ENCODE results near the gene ZNF644. TPM values are rescaled to one million over a fixed set of nuclear protein-coding genes. Genes with fewer than 3 reads are reported as not detected.
A peak's percentile ranks its signal among the peaks of the same experiment; 100 is the strongest.

ZNF644 gene
- total and polyA plus RNA-seq, 4 experiments from 2014 or later: 53.2 to 76.3 (median 67.5) TPM

DNA sequence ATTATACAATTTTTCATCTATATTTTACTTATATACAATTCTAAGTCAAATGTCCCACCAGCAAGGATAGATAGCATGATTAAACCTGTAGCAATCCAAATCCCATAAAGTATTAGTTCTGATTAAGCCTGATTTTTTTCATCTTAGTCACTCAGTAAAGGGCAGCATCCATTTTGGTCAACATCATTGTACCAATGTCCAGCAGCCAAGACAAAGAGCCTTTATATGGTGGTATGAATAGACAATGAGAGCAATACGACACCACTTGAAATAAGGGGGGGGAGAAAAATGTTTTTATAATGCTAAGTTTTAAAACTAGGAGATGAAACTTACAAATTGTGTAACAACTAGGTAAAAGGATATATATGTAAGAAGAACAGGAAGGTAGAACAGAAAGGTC is 7.4 kb downstream of the ZNF644 start:
- H3K36me3 Mint-ChIP-seq: peaks cover 7 to 9% of the 10 kb centered on the region in 2 donors

DNA sequence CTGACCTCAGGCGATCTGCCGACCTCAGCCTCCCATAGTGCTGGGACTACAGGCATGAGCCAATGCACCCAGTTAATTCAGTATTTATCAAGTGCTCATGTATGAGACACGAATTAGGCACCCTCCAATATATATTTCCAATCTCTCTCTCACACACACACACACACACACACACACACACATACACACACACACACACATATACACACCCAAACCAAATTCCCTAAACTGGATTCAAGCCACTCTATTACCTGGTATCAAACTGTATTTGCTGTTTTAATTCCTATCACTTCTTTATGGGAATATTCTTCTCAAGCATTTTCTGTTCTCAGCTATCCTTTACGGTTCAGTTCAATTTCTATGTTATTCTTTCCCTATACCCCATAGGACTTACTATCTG is 8.5 kb downstream of the ZNF644 start:
- H3K4me3 ChIP-seq (ENCODE audit: low read length in 2 of 2): no peak overlapping the region
- H3K27ac ChIP-seq (ENCODE audit: low read depth, low read length): no peak overlapping the region
- H3K36me3 Mint-ChIP-seq: peaks cover 5 to 9% of the 10 kb centered on the region in 2 donors
- H3K27ac Mint-ChIP-seq: peak overlapping the region in 1 of 7 donors; percentile 41
- peaks cover 84% of the 10 kb centered on the region for H3K4me1 ChIP-seq (ENCODE audit: insufficient read depth, low read length)
- H3K36me3 ChIP-seq (ENCODE audit: insufficient read depth, low read length): no peaks in the 10 kb centered on the region
- H3K9me3 Mint-ChIP-seq: no peaks in the 10 kb centered on the region
- no peaks in the 10 kb centered on the region for H3K27me3 ChIP-seq (ENCODE audit: insufficient read depth, low read length)
- DNase-seq: no peak
- H3K4me3 Mint-ChIP-seq: peak overlapping the region in 5 of 8 donors; percentile 4 to 46 (median 29)
- POLR2A ChIA-PET (ENCODE audit: partially characterized antibody): no interaction called here
- intact Hi-C loops (cut with micrococcal nuclease): loop anchor here (5.0 kb wide), 1 partner anchor 36 kb away; no protein-coding TSS in a partner anchor
- no peaks in the 10 kb centered on the region for H3K9me3 ChIP-seq (ENCODE audit: control insufficient read depth in 1 of 2, low read length in 2 of 2)
- peaks cover 63 to 80% (median 72%) of the 10 kb centered on the region in 4 donors for H3K4me1 Mint-ChIP-seq
- H3K27me3 Mint-ChIP-seq: no peaks in the 10 kb centered on the region
- CTCF ChIA-PET (ENCODE audit: partially characterized antibody): interaction anchor here (1.2 to 2.2 kb wide), 2 partner anchors 14 to 152 kb away, joined by 3 to 7 read pairs; no protein-coding TSS in a partner anchor

More for the DNA sequence above, 7.4 kb downstream of the ZNF644 start:
- H3K27ac Mint-ChIP-seq: peak overlapping the region in 2 of 7 donors; percentile 34 to 73
- DNase-seq: no peak
- intact Hi-C loops (cut with micrococcal nuclease): loop anchor here (5.0 kb wide), 1 partner anchor 37 kb away; no protein-coding TSS in a partner anchor
- H3K9me3 Mint-ChIP-seq: no peaks in the 10 kb centered on the region
- Histone ChIP-seq H3K36me3 (ENCODE audit: insufficient read depth, low read length) (no peaks in the 10 kb centered on the region), H3K27ac (ENCODE audit: low read depth, low read length) (no peak overlapping the region), H3K4me1 (ENCODE audit: insufficient read depth, low read length) (peaks cover 87% of the 10 kb centered on the region), H3K9me3 (ENCODE audit: control insufficient read depth in 1 of 2, low read length in 2 of 2) (no peaks in the 10 kb centered on the region), H3K4me3 (ENCODE audit: low read length in 2 of 2) (no peak overlapping the region), H3K27me3 (ENCODE audit: insufficient read depth, low read length) (no peaks in the 10 kb centered on the region)
- POLR2A ChIA-PET (ENCODE audit: partially characterized antibody): no interaction called here
- no peak overlapping the region for H3K4me3 Mint-ChIP-seq
- CTCF ChIA-PET (ENCODE audit: partially characterized antibody): interaction anchor here (0.6 to 2.2 kb wide), 2 partner anchors 13 to 1243 kb away, joined by 3 to 7 read pairs; no protein-coding TSS in a partner anchor
- peaks cover 65 to 85% (median 75%) of the 10 kb centered on the region in 4 donors for H3K4me1 Mint-ChIP-seq
- no peaks in the 10 kb centered on the region for H3K27me3 Mint-ChIP-seq

DNA sequence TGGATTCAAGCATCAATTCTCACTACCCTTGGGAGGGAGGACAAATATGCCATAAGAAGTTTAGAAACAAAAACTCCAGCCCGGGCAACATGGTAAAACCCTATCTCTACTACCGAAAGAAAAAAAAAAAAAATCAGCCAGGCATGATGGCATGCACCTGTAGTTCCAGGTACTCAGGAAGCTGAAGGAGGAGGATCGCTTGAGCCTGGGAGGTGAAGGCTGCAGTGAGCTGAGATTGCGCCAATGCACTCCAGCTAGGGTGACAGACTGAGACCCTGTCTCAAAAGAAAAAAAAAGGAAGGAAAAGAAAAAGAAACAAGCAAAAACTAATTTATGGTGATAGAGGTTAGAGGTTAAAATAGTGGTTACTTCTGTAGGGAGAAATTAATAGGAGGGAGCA is 9.6 kb downstream of the ZNF644 start:
- intact Hi-C loops (cut with micrococcal nuclease): loop anchor here (5.0 kb wide), 1 partner anchor 35 kb away; no protein-coding TSS in a partner anchor
- no peak overlapping the region for H3K4me3 ChIP-seq (ENCODE audit: low read length in 2 of 2)
- H3K4me1 ChIP-seq (ENCODE audit: insufficient read depth, low read length): peaks cover 84% of the 10 kb centered on the region
- Mint-ChIP-seq H3K27ac (peak overlapping the region in 2 of 7 donors; percentile 3 to 38), H3K36me3 (peaks cover 3 to 10% of the 10 kb centered on the region in 2 donors), H3K9me3 (no peaks in the 10 kb centered on the region), H3K4me3 (peak overlapping the region in 7 of 8 donors; percentile 3 to 45 (median 22)), H3K4me1 (peaks cover 68 to 80% (median 74%) of the 10 kb centered on the region in 4 donors), H3K27me3 (no peaks in the 10 kb centered on the region)
- no peaks in the 10 kb centered on the region for H3K9me3 ChIP-seq (ENCODE audit: control insufficient read depth in 1 of 2, low read length in 2 of 2)
- no peak overlapping the region for H3K27ac ChIP-seq (ENCODE audit: low read depth, low read length)
- no peaks in the 10 kb centered on the region for H3K36me3 ChIP-seq (ENCODE audit: insufficient read depth, low read length)
- H3K27me3 ChIP-seq (ENCODE audit: insufficient read depth, low read length): no peaks in the 10 kb centered on the region
- ChIA-PET POLR2A (ENCODE audit: partially characterized antibody) (no interaction called here), CTCF (ENCODE audit: partially characterized antibody) (interaction anchor here (1.2 kb wide), 1 partner anchor 153 kb away, joined by 3 read pairs; no protein-coding TSS in a partner anchor)
- DNase-seq: no peak

DNA sequence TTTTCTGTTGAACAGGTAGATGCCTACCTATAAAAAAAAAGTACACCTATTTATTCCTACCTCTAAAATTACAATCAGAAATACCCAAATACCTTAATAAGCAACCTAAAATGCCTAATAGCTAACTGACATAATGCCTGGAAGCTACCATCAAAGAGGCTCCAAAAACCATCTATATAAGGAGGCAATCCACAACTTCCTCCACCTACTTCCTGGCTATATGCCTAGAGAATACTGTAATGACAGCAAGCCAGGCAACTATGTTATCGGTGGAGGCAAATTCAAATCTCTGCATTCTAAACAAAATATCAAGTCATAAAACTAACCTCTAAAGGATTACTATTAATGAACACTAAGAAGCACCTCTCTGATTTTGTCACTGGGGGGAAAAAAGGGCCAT is 10.1 kb downstream of the ZNF644 start:
- ChIA-PET POLR2A (ENCODE audit: partially characterized antibody) (no interaction called here), CTCF (ENCODE audit: partially characterized antibody) (no interaction called here)
- H3K27ac Mint-ChIP-seq: no peak overlapping the region
- peaks cover 69 to 82% (median 76%) of the 10 kb centered on the region in 4 donors for H3K4me1 Mint-ChIP-seq
- H3K9me3 Mint-ChIP-seq: no peaks in the 10 kb centered on the region
- peaks cover 3 to 10% of the 10 kb centered on the region in 2 donors for H3K36me3 Mint-ChIP-seq
- H3K27me3 ChIP-seq (ENCODE audit: insufficient read depth, low read length): no peaks in the 10 kb centered on the region
- peaks cover 83% of the 10 kb centered on the region for H3K4me1 ChIP-seq (ENCODE audit: insufficient read depth, low read length)
- H3K36me3 ChIP-seq (ENCODE audit: insufficient read depth, low read length): no peaks in the 10 kb centered on the region
- no peaks in the 10 kb centered on the region for H3K9me3 ChIP-seq (ENCODE audit: control insufficient read depth in 1 of 2, low read length in 2 of 2)
- no peaks in the 10 kb centered on the region for H3K27me3 Mint-ChIP-seq
- H3K4me3 ChIP-seq (ENCODE audit: low read length in 2 of 2): no peak overlapping the region
- intact Hi-C loops (cut with micrococcal nuclease): loop anchor here (5.0 kb wide), 1 partner anchor 34 kb away; no protein-coding TSS in a partner anchor
- DNase-seq: no peak
- H3K27ac ChIP-seq (ENCODE audit: low read depth, low read length): no peak overlapping the region
- H3K4me3 Mint-ChIP-seq: peak overlapping the region in 4 of 8 donors; percentile 8 to 44 (median 22)

DNA sequence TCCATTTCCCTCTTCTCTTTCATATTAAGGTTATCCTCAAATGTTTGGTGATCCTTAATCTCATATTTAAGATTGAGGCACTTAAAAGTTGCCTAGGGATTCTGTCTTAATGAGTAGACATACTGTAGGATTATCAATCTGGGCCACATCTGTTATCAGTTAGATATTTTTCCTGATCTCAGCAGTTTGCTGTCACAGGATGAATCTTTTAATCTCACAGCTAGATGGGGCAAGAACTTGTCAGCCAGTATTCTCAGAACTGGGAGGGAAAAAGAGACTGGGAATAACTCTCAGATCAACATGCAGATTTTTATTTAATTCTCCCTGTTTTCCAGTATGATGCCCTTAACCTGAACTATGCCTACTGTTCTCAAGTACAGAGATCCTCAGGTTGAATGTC is 14.0 kb downstream of the ZNF644 start:
- no peak overlapping the region for H3K4me3 ChIP-seq (ENCODE audit: low read length in 2 of 2)
- intact Hi-C loops (cut with micrococcal nuclease): no loop called here
- peaks cover 79% of the 10 kb centered on the region for H3K4me1 ChIP-seq (ENCODE audit: insufficient read depth, low read length)
- ChIA-PET CTCF (ENCODE audit: partially characterized antibody) (interaction anchor here (1.0 to 3.1 kb wide), 2 partner anchors 9 to 158 kb away, joined by 4 to 12 read pairs; no protein-coding TSS in a partner anchor), POLR2A (ENCODE audit: partially characterized antibody) (no interaction called here)
- Mint-ChIP-seq H3K27ac (peak overlapping the region in 2 of 7 donors; percentile 8 to 29), H3K4me3 (peak overlapping the region in 2 of 8 donors; percentile 10 to 50), H3K27me3 (no peaks in the 10 kb centered on the region), H3K4me1 (peaks cover 70 to 83% (median 76%) of the 10 kb centered on the region in 4 donors), H3K36me3 (peaks cover 9 to 12% of the 10 kb centered on the region in 2 donors), H3K9me3 (peaks cover 0 to 5% (median 0%) of the 10 kb centered on the region in 8 donors)
- DNase-seq: no peak
- H3K27ac ChIP-seq (ENCODE audit: low read depth, low read length): no peak overlapping the region
- no peaks in the 10 kb centered on the region for H3K27me3 ChIP-seq (ENCODE audit: insufficient read depth, low read length)
- no peaks in the 10 kb centered on the region for H3K36me3 ChIP-seq (ENCODE audit: insufficient read depth, low read length)
- no peaks in the 10 kb centered on the region for H3K9me3 ChIP-seq (ENCODE audit: control insufficient read depth in 1 of 2, low read length in 2 of 2)

DNA sequence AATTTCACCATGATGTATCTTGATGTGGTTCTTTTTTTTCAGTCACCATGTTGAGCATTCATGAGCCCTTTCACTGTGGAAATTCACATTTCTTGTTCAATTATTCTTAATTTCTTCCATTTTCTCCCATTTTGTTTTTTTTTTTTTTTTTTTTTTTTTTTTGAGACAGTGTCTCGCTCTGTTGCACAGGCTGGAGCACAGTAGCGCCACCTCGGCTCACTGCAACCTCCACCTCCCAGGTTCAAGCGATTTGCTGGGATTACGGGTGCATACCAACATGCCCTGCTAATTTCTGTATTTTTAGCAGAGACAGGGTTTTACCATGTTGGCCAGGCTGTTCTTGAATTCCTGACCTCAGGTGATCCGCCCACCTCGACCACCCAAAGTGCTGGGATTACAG is 14.7 kb downstream of the ZNF644 start:
- H3K36me3 Mint-ChIP-seq: peaks cover 11 to 12% of the 10 kb centered on the region in 2 donors
- H3K9me3 Mint-ChIP-seq: peaks cover 0 to 5% (median 0%) of the 10 kb centered on the region in 8 donors
- peaks cover 64 to 81% (median 74%) of the 10 kb centered on the region in 4 donors for H3K4me1 Mint-ChIP-seq
- intact Hi-C loops (cut with micrococcal nuclease): no loop called here
- H3K27me3 Mint-ChIP-seq: no peaks in the 10 kb centered on the region
- H3K4me3 Mint-ChIP-seq: peak overlapping the region in 2 of 8 donors; percentile 2 to 31
- no peak overlapping the region for H3K4me3 ChIP-seq (ENCODE audit: low read length in 2 of 2)
- no peaks in the 10 kb centered on the region for H3K27me3 ChIP-seq (ENCODE audit: insufficient read depth, low read length)
- no peak overlapping the region for H3K27ac Mint-ChIP-seq
- H3K36me3 ChIP-seq (ENCODE audit: insufficient read depth, low read length): no peaks in the 10 kb centered on the region
- ChIA-PET CTCF (ENCODE audit: partially characterized antibody) (no interaction called here), POLR2A (ENCODE audit: partially characterized antibody) (no interaction called here)
- H3K4me1 ChIP-seq (ENCODE audit: insufficient read depth, low read length): peaks cover 73% of the 10 kb centered on the region
- no peaks in the 10 kb centered on the region for H3K9me3 ChIP-seq (ENCODE audit: control insufficient read depth in 1 of 2, low read length in 2 of 2)
- no peak for DNase-seq
- no peak overlapping the region for H3K27ac ChIP-seq (ENCODE audit: low read depth, low read length)

DNA sequence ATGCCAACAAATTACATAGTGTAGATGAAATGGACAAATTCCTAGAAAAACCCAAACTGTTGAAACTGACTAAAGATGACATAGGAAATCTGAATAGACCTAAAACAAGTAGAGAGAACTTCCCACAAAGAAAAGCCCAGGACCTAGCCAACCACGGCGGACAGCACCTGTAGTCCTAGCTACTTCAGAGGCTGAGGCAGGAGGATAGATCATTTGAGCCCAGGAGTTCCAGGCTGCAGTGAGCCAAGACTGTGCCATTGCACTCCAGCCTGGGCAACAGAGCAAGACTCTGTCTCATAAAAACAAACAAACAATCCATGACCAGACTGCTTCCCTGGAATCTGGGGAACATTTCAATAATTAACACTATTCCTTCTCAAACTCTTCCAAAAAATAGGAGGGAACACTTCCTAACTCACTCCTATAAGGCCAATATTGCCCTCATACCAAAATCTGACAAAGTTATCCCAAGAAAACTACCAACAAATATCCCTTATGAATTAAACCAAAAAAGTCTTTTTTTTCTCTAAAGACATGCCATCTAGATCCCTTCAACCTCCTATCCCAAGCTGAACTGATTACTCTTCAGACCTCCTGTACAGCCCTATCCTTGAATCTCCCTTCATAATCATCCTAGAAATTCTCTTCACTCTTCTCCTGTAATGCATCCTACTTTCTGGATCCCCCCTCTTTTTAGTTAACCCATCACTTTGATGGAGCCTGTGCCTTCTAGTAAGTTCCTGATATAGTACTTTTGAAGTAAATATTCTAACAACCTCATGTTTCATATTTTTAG is 15.5 kb downstream of the ZNF644 start:
- peaks cover 12 to 19% of the 10 kb centered on the region in 2 donors for H3K36me3 Mint-ChIP-seq
- H3K9me3 ChIP-seq (ENCODE audit: control insufficient read depth in 1 of 2, low read length in 2 of 2): no peaks in the 10 kb centered on the region
- intact Hi-C loops (cut with micrococcal nuclease): no loop called here
- ChIA-PET CTCF (ENCODE audit: partially characterized antibody) (interaction anchor here (0.8 kb wide), 1 partner anchor 14 kb away, joined by 3 read pairs; no protein-coding TSS in a partner anchor), POLR2A (ENCODE audit: partially characterized antibody) (no interaction called here)
- H3K27ac Mint-ChIP-seq: peak overlapping the region in 2 of 7 donors; percentile 13 to 37
- peak overlapping the region in 7 of 8 donors; percentile 9 to 76 (median 41) for H3K4me3 Mint-ChIP-seq
- no peak for DNase-seq
- H3K4me1 Mint-ChIP-seq: peaks cover 63 to 81% (median 74%) of the 10 kb centered on the region in 4 donors
- H3K36me3 ChIP-seq (ENCODE audit: insufficient read depth, low read length): no peaks in the 10 kb centered on the region
- no peak overlapping the region for H3K4me3 ChIP-seq (ENCODE audit: low read length in 2 of 2)
- peaks cover 65% of the 10 kb centered on the region for H3K4me1 ChIP-seq (ENCODE audit: insufficient read depth, low read length)
- H3K27ac ChIP-seq (ENCODE audit: low read depth, low read length): no peak overlapping the region
- H3K27me3 ChIP-seq (ENCODE audit: insufficient read depth, low read length): no peaks in the 10 kb centered on the region
- H3K27me3 Mint-ChIP-seq: no peaks in the 10 kb centered on the region
- peaks cover 0 to 5% (median 0%) of the 10 kb centered on the region in 8 donors for H3K9me3 Mint-ChIP-seq

All from CD4-positive, alpha-beta memory T cell (primary cell).